GM23338 (cell line): ENCODE data around the gene EMC9.

Source experiments
- CREB1 ChIP-seq: fragments of 250-450 bp; sonication (Bioruptor Pico); IDR thresholded peaks from 2 replicates; pipeline ENCODE4 v1.5.0; 2020; ENCODE audit warnings: low read depth, mild to moderate bottlenecking, moderate library complexity
- CTCF ChIP-seq, 2 experiments: fragments of 200-600 bp in 1 of 2; sonication (generic) in 1 of 2; conservative IDR thresholded peaks; 2 replicates each; pipeline versions ENCODE4 v1.5.1 to v1.6.1; 2016 to 2017; ENCODE audit warnings: antibody characterized with exemption in 2 of 2, low read depth in 2 of 2, mild to moderate bottlenecking in 2 of 2, moderate library complexity in 1 of 2
- EZH2 ChIP-seq: fragments of 200-600 bp; sonication (generic); IDR thresholded peaks from one replicate; pipeline ENCODE4 v1.8.0; 2017; ENCODE audit warnings: antibody characterized with exemption, mild to moderate bottlenecking, low read depth; ENCODE audit not compliant: unreplicated experiment
- EZH2phosphoT487 ChIP-seq: fragments of 200-600 bp; sonication (generic); IDR thresholded peaks from one replicate; pipeline ENCODE4 v1.8.1; 2018; ENCODE audit warnings: antibody characterized with exemption; ENCODE audit not compliant: unreplicated experiment
- JUNB ChIP-seq: IDR thresholded peaks from one replicate; pipeline ENCODE4 v1.6.1; 2016; ENCODE audit warnings: antibody characterized with exemption; ENCODE audit not compliant: unreplicated experiment
- NANOG ChIP-seq: IDR thresholded peaks from 2 replicates; pipeline ENCODE4 v1.6.1; 2016; ENCODE audit warnings: antibody characterized with exemption, borderline replicate concordance
- POLR2AphosphoS5 ChIP-seq: IDR thresholded peaks from 2 replicates; pipeline ENCODE4 v1.6.1; 2016; ENCODE audit warnings: antibody characterized with exemption, low read depth
- ZNF114 ChIP-seq: fragments of 250-450 bp; sonication (Bioruptor Pico); IDR thresholded peaks from 2 replicates; pipeline ENCODE4 v1.5.0; 2020; ENCODE audit warnings: mild to moderate bottlenecking, moderate library complexity

- no peak for TF ChIP-seq EZH2
- TF ChIP-seq EZH2phosphoT487, result no peak
- no peak for TF ChIP-seq CTCF (conservative IDR thresholded peaks at IDR 0.05; ENCODE audit: low read depth in 2 of 2)
- TF ChIP-seq POLR2AphosphoS5, result no peak
- TF ChIP-seq JUNB, result no peak
- no peak for TF ChIP-seq ZNF114
- no peak for TF ChIP-seq CREB1 (CRISPR knock-in tag)
- no peak for TF ChIP-seq NANOG
Observed at GRCh38 chr14:24162093-24162492, 20.7 kb upstream of the EMC9 start.
